ENCODE data around the gene DDX31.
"Not testable (repeated sequence)": the region's sequence is repeated elsewhere in the genome, so short reads cannot be mapped to it uniquely, and the experiment has no call there.

DDX31 gene

DNA sequence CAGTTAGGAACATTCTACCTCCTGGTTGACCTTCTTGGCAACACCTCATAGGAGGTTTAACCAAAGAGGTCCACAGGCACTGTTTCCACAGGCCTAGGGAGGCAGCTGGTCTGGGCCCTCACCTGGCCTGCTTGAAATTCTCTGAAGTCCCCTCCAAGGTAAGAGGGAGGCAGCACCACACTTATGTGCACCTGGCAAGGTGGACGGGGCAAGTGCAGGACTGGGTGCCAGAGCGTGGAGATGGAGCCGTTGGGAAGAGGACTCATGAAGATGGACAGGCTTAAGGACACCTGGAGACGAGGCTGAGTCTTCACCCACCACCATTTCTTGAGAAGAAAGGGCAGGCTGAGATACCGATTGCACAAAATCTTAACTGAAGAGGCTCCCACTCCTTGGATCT, 94.0 kb downstream of the DDX31 start:
- no peak for DNase-seq

DNA sequence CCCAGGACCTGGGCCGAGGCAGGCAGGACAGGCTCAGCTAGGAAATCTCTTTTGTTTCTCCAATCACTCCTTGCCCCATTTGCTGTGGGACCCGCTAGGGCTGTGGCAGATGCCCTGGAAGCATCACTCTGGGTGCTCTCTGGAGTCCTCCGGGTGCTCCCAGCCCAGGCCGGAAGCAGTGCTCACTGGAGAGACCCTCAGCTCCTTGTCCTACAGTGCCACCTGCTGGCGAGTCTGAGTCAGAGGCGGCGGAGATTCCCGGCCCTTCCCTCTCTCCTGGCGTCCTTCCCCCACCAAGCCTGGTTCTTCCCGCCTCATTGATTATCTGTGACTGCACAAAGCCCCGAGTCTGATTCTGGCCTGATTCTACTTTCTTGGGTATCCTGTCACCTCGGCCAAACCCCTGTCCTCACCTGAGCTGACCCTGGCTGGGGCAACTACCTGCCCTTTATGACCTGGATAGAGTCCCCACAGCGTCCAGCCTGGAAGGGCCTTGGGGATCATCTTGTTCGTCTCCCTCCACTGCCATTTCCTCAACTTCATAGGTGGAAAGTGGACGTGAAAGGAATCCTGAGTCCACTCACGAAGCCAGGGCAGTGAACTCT, 94.7 kb downstream of the DDX31 start:
- DNase-seq: peak; percentile 45

- DNase-seq: no peak
Measured at GRCh38 chr9:132572921-132573320, 96.9 kb downstream of the DDX31 start.

GRCh38 chr9:132571806-132572600, 97.8 kb downstream of the DDX31 start:
- no peak for DNase-seq

- not testable (repeated sequence) for DNase-seq
Measured at GRCh38 chr9:132568787-132569186, 101.0 kb downstream of the DDX31 start.

GRCh38 chr9:132564526-132564925, 105.3 kb downstream of the DDX31 start:
- no peak for DNase-seq

- DNase-seq: no peak
Measured at GRCh38 chr9:132562306-132562573, 107.5 kb downstream of the DDX31 start.

DNA sequence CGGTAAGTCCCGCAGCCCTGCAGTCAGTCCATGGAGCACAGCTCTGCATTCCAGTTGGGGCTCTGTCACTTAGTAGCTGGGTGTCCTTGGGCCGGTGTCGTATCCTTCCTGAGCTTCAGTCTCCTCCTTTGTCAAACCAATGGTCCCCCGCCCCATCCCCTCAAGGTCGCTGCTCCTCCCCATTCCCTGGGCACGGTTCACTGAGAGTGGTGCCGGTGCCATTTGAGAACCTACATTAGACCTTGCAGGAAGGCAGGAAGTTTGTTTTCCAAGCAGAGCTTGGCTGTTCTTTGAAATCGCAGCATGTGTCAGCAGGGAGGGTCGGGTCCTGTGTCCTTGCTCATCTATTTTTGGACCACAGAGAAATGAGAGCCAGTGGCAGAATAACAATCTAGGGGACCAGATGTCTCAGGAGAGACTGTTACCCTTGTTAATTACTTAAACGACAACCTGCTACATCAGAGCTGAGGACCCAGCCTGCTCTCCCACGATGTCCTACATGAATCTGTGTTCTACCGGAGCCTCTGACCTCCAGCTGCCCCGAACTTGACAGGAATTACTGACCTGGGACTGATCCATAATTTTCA, 109.1 kb downstream of the DDX31 start:
- DNase-seq: no peak

DNA sequence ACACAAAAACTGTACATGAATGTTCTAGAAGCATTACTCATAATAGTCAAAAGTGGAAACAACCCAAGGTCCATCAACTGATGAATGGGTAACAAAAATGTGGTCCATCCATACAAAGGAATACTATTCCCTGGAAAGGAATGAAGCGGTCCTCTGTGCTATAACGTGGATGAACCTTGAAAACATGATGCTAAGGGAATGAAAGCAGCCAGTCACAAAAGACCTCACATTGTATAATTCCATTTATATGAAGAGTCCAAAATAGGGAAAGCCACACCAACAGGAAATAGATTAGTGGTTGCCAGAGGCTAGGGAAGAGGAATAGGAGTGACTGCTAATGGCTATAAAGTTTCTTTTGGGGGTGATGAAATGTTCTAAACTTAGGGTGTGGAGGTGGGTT, 110.1 kb downstream of the DDX31 start:
- DNase-seq: no peak

DNA sequence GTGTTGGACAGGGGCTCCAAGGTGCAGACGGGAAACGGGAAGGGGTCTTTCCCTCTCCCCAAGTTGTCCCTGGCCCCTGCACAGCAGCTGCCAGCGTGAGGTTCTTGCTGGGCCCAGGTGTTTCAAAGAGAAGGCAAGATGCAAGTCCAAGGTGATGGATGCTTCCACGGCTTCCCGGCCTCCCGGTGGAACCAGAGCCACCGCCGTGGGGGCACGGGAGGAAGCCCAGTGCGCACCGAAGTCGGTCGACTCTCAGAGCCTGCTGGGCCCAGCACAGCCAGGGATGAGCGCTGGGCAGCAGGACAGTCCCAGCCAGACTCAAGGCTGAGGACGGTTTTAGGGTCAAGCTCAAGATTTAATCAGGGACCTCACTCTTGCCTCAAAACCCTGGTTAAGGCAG, 112.6 kb downstream of the DDX31 start:
- DNase-seq: no peak

GRCh38 chr9:132556714-132557113, 113.1 kb downstream of the DDX31 start:
- no peak for DNase-seq

DNA sequence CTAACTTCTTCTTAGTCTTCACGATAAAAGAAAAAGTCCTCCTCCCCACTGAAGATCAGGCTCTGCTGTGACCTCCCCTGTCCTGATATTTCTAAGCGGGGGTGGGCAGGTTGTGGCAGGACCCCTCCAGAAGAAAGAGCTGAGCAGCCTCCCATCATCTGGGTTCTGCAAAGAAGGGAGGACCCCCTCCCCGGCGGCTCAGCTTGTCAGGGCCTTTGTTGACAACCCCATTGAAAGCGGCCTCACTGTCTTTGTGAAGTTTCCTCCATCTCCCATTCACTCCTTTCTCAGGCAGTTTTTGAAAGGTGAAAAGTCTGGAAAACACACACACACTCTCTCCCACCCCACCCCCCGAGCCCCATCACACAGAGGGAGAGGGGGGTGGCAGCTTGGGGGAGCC, 113.5 kb downstream of the DDX31 start:
- DNase-seq: no peak

GRCh38 chr9:132555528-132555927, 114.3 kb downstream of the DDX31 start:
- DNase-seq: no peak

DNA sequence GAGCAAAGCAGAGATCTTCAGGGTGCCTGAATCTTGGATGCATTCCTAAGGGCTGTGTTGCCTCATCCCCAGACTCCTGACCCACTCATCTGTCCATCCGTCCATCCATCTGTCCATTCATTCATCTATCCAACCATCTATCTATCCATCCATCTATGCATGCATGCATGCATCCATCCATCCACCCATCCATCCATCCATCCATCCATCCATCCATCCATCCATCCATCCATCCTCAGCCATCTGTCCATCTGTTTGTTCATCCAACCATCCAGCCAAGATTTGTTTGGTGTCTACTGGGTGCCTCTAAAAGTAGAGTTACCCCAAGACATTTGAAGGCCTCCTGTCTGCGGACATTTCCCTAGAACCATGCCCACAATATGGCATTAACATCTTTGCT, 115.0 kb downstream of the DDX31 start:
- no peak for DNase-seq

- no peak for DNase-seq
Measured at GRCh38 chr9:132552041-132552440, 117.7 kb downstream of the DDX31 start.

DNA sequence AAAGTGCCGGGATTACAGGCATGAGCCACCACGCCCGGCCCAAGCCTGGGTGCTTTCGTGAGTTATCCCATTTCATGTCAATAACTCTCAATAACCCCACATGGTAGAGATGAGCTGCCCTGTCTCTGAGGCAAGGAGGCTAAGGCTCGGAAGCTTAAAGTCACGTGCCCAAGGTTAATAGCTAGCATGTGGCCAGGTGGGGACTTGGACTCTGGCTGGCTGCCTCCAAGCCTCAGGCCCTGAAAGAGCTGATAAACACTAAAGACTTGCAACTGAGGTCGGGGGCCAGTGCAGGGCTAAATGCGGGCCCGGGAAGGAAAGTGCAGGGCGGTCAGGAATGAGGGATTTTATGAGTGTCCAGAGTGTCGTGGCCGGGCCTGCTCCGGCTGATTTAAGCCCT, 118.2 kb downstream of the DDX31 start:
- DNase-seq: no peak

DNA sequence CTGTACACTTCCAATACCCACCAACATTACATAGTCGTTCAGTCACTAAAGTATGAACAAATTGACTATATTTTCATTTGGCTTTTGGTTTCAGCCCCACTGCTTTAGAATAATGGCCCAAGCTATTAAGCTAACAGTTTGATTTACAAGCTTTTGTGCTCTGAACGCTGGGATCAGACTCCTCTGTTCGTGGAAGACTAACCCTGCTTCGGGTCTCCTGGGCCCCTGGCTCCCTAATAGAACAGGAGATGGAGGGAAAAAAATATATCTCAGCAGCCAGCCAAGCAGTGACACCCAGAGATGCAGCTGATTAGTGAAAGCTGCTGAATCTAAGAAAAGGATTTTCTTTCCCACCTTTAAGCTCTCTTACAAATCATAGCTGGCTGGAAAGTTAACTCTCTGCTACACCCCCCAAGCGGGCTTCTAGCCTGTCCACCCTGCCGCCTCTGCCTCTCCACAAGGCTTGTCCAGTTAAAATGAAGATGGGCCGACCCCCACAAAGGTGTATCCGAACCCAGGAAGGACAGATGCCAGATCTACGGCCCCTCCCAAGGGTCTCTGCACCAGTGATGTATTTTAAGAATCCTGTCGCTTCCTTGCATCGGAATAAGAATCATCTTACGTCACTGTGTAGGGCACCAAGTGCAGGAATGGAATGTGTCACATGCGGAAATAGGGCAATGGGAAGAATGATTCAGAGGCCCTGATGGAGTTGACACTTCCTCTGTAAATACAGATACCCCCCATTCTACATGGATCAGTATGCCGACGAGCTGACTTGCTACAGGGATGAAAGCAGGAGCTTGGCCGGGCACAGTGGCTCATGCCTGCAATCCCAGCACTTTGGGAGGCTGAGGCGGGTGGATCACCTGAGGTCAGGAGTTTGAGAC, 120.8 kb downstream of the DDX31 start:
- no peak for DNase-seq

DNA sequence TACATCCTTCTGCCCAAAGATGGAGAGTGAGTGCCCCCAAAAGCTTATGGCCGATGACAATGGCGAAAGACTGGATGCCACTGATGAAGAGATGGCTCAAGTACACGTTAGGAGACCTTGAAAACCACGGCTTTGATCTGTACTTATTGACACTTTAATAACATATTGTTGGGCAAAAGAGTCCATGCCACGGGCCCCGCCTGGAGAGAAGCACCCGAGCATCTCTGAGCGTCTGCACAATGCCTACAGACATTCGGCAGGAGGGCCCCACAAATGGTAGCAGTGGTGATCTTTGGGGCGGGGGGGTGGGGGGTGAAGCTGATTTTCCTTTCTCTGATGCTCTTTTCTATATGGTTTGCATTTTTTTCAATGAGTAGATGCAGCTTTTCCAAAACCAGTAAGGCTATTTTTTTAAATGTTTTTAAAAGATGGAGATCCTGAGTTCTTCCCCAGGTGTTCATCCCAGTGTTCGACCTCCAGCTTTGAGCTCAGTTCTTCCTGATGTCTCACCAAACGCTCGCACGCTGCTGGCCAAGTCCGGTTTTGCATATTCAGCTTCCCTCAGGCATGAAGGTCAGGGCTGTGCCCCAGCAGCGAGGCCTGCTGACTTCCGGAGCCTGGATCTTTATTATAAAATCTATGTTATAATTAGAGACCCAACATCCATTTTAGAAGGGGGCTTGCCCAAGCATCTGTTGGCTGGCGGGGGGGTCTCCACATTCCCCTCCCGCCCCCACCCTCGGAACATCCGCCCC, 121.6 kb downstream of the DDX31 start:
- DNase-seq: no peak

DNA sequence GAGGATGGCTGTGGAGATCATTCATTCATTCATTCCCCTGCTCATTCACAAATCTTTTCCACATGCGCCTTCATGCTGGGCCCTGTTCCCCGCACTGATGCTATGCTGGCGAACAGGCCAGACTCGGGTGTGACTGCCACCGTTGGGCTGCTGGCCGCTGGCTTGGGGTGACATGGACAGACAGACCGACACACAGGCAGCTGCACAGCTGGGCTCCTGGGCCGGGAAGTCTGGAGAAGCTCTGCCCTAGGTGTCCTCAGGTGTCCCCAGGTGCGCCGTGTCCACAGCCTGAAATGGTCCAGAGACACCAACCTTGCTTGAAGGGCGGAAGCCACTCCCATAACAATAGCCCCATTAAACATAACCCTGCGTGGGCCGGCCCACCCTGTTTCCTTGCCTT, 122.3 kb downstream of the DDX31 start:
- DNase-seq: no peak

DNA sequence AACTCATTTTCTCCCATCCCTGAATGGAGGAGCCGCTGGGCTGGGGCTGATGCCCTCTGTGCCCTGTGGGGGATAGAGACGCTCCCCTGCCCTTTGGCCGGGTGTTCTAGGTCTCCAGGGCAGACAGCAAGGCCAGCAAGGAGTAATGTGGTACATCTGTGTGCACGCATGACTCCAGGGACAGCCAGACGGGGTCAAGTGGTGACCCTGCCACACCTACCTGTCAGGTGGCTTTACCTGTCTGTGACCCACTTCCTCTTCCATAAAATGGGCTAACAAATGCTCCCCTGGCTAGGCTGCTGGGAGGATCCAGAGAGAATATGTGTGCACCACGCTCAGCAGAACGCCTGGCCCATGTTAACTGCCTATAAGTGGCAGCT, 122.7 kb downstream of the DDX31 start:
- no peak for DNase-seq

DNA sequence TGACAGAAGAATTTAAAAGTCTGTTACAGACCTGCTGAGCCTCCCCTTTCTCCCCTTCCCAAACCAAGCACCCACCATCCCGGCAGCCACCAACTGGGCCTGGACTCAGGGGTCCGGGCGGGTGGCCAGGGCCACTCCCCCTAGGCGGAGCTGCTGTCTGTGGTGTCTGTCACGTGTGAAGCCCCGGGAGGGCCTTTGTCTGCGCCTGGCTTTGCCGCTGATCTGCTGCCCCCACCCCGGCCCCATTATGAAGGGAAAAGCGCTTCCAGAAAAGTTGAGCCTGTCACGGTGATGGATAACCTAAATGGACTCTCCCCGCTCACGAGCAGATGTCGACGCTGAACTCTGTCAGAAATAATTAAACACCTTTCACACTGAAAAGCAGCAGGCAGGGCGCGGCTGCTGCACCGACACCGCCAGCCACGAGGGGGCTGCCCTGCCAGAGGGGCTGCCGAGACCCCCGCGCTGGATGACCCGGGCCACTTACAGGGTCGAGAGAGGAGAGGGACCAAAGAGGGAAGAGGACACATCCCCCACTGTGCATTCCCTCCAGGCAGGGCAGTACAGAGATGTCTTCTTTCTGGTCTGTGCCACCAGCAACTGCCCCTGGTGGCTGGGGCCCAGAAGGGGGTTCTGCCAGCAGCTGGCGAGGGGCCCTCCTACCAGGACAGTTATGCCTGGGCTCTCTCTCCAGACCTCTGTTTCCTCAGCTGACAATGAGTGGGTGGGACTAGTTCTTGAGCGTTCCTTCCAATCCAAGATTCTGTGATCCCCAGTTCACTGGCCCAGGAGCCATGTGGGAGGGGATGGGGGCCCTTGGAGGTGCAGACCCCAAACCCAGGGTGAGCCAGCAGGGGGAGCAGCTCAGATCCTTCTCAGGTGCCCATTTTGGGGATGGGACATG, 123.4 kb downstream of the DDX31 start:
- DNase-seq: no peak

DNA sequence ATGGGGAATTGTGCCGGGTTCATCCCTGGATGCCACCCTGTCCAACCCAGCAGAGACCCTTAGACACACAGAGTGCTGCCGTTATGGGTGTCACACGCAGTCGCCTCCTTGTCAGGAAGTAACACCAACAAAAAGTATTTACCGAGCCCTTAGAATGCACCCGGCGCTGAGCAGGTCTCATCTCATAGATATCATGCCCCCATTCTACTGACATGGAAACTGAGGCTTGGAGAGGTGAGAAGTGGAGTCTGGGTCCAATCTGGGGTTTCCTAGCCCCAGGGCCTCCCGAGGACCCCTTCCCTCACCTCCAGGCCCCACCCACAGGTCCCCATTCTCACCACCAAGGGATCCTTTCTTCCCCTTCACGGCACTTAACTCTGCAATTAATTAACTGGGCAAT, 124.2 kb downstream of the DDX31 start:
- DNase-seq: no peak

Data from CD4-positive, alpha-beta T cell treated with Interleukin-17A for 4 hours (primary cell).